ENCODE measurements around the gene CR1L.

- TF ChIP-seq, protein P1, sequence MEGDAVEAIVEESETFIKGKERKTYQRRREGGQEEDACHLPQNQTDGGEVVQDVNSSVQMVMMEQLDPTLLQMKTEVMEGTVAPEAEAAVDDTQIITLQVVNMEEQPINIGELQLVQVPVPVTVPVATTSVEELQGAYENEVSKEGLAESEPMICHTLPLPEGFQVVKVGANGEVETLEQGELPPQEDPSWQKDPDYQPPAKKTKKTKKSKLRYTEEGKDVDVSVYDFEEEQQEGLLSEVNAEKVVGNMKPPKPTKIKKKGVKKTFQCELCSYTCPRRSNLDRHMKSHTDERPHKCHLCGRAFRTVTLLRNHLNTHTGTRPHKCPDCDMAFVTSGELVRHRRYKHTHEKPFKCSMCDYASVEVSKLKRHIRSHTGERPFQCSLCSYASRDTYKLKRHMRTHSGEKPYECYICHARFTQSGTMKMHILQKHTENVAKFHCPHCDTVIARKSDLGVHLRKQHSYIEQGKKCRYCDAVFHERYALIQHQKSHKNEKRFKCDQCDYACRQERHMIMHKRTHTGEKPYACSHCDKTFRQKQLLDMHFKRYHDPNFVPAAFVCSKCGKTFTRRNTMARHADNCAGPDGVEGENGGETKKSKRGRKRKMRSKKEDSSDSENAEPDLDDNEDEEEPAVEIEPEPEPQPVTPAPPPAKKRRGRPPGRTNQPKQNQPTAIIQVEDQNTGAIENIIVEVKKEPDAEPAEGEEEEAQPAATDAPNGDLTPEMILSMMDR (conservative IDR thresholded peaks at IDR 0.05; ENCODE audit: low read depth, low read length) = no peak
- TF ChIP-seq EZH2 (IDR thresholded peaks at IDR 0.05; ENCODE audit: borderline replicate concordance, low read depth, low read length, poor library complexity, severe bottlenecking) = no peak
Measured at GRCh38 chr1:207719234-207719633, 74.3 kb downstream of the CR1L start.

All from A673 (cell line).